Upper lobe of left lung (tissue), 4 donors: Measurements from ENCODE around the gene SMAD3.

ENCODE experiments used
- EP300 ChIP-seq, 4 donors: sonication (generic); formaldehyde crosslinking; IDR thresholded peaks; one replicate each; pipeline ENCODE4 v1.5.1; 2017; ENCODE audit warnings: antibody characterized with exemption in 4 of 4, control low read depth in 2 of 4
- POLR2A ChIP-seq, 4 donors: fragments of 450-650 bp; IDR thresholded peaks; one replicate each; pipeline ENCODE4 v1.5.1; 2016 to 2017; ENCODE audit warnings: antibody characterized with exemption in 4 of 4, mild to moderate bottlenecking in 2 of 4
- TF ChIP-seq, protein P1 (sequence below), 6 experiments: fragments of 450-650 bp in 4 of 6; fragments of 200-600 bp in 2 of 6; sonication (generic) in 2 of 6; IDR thresholded peaks; one replicate each; pipeline ENCODE4 v1.5.1; 2016 to 2019; ENCODE audit warnings: antibody characterized with exemption in 6 of 6

DNA sequence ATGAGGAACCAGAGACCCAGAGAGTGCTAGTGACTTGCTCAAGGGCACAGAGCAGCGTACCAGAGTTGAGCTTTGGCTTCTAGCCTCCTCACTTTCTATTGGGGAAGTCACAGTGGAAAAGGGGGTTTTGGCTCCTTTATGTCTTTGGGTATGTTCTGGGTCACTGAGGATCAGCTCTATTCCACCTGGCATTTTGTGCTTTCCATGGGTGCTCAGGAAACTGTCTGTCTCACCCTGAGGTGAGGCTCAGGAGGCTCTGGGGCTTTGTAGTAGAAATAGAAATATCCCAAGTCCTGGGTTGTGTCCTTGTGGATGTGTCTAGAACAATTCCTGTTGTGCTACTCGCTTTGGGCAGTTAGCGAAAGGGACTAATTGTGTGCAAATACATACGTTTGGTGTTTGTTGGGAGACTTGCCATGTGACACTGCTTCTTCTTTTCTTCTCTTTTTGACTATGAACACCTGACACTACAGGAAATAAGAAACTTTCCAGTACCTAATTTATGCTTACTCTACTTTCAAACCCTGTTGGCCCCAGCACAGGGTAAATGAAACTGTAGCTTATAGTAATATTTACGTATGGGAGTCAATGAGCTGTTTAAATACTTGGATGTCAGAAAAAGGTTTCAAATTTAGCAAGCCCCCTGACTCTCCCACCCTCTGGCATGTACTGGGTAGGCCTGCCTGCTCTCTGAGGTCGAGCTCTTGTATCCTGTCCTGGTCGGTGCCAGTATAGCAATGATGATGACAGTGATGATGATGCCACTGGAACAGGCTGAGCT is 35.6 kb downstream of the SMAD3 start:
- TF ChIP-seq, protein P1, sequence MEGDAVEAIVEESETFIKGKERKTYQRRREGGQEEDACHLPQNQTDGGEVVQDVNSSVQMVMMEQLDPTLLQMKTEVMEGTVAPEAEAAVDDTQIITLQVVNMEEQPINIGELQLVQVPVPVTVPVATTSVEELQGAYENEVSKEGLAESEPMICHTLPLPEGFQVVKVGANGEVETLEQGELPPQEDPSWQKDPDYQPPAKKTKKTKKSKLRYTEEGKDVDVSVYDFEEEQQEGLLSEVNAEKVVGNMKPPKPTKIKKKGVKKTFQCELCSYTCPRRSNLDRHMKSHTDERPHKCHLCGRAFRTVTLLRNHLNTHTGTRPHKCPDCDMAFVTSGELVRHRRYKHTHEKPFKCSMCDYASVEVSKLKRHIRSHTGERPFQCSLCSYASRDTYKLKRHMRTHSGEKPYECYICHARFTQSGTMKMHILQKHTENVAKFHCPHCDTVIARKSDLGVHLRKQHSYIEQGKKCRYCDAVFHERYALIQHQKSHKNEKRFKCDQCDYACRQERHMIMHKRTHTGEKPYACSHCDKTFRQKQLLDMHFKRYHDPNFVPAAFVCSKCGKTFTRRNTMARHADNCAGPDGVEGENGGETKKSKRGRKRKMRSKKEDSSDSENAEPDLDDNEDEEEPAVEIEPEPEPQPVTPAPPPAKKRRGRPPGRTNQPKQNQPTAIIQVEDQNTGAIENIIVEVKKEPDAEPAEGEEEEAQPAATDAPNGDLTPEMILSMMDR (IDR thresholded peaks at IDR 0.05), result no peak
- TF ChIP-seq POLR2A (IDR thresholded peaks at IDR 0.05) (no peak), EP300 (IDR thresholded peaks at IDR 0.05) (no peak)
